Skin of body (tissue), 2 donors: Measurements from ENCODE around the gene KRTAP10-7. TPM values are rescaled to one million over a fixed set of nuclear protein-coding genes. Genes with fewer than 3 reads are reported as not detected.
"Not testable (repeated sequence)": the region's sequence is repeated elsewhere in the genome, so short reads cannot be mapped to it uniquely, and the experiment has no call there.

ENCODE experiments used
- DNase-seq: peaks from one replicate; lab custom pipeline; 2025; lab: John Stamatoyannopoulos, UW
- total RNA-seq: library from RNA; depleted of rRNA; stranded (reverse); fragments of >200 nt; gene quantifications from one replicate; pipeline ENCODE4 v1.2.3, GENCODE V29; 2014

KRTAP10-7 gene
- total RNA-seq, 1 donor from 2014 or later: 0.99 TPM

DNA sequence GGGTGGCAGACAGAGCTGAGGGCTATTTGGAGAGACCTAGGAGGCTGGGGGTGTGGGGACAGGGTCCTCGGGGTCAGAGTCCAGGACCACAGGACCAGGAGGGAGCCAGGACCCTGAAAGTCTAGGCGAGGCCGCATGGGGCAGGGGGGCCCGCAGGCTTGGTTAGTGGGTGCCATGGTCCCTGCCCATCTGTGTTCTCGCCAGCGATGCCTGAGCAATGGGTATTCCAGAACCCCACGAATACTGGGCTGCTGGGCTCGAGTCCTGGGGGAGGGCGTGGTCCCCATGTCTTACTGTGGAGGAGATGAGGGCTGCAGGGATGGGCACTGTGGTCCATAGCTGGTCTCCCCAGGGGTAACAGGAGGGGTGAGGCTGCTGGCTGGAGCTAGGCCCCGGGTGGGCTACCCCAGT lies 10.1 kb upstream of the KRTAP10-7 start:
- DNase-seq: no peak

DNA sequence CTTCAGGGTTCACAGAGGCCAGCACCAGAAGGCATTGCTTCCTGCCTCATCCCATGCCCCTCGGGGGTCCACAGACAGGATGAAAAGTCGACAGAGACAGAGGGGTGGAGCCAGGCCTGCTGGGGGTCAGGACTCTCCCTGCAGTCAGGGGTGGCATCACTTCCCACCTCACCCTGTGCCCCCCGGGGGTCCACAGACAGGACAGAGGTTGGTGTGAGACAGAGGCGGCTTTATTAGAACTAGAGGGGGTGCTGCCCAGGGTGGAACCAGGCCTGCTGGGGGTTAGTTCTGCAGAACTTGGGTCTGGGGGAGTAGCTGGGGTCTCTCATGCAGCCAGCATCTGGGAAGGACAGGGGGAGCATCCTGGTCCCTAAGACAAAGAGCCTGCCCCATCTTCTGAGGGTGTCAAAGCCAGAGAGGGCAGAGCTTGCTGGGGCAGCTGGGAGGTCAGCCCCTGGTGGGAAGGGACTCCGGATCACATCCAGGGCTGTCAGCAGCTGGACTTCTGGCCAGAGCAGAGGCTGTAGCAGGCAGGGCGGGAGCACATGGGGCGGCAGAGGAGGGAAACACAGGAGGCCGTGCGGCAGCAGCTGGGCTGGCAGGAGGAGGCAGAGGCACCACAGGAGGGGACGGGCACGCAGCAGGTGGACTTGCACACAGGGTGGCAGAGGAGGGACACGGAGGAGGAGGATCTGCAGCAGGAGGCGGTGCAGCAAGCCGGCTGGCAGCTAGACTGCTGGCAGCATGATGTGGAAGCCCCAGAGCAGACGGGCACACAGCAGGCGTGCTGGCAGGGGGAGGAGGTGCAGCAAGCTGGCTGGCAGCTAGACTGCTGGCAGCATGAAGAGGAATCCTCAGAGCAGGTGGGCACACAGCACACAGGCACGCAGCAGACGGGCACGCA lies 9.2 kb upstream of the KRTAP10-7 start:
- DNase-seq: not testable (repeated sequence)

GRCh38 chr21:44591801-44592130 lies 8.6 kb upstream of the KRTAP10-7 start:
- DNase-seq: not testable (repeated sequence)

DNA sequence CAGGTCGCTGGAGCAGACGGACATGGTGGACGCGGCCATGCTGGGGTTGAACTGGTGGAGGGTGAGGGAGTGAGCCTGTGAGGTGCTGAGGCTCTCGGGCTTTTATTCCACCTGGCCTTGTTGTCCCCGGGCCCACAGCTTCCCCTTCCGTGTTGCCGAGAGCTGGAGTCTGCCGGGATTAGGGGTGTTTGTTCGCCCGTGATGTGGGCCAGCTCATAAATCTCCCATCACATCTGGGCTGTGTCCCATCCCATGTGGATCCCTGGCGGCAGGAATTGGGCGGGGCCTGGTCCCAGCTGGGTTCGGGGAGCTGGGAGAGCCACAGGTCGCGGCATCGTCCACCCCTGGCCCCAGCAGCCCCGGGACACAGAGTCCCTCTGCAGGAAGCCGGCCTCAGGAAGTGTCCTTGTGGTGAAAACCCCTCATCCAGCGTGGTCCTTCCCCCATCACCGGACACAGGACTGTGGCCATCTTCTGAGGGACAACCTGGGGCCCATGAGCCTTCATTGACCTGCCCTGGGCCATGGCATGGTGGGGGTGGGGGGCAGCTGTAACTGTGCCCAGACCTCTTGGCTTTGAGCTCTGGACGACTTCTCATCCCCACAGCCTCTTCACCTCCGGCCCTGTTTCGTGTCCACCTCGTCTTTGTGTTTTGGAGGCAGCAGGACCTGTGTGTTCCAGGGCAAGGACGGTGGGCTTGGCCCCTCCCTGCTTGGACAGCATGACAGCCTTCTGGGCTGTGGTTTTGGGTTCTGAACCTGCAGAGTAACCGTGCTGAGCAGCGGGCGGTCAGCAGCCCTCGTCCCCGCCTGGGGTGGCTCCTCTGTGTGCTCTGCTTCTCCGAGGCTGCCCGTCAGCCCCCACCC lies 7.7 kb upstream of the KRTAP10-7 start, which contains the start of gene KRTAP10-6:
TSS of gene KRTAP10-6 (minus strand) at position 60 of the 866 bp plus-strand sequence. CDS start at position 39, 21 bp downstream.
- DNase-seq: no peak

DNA sequence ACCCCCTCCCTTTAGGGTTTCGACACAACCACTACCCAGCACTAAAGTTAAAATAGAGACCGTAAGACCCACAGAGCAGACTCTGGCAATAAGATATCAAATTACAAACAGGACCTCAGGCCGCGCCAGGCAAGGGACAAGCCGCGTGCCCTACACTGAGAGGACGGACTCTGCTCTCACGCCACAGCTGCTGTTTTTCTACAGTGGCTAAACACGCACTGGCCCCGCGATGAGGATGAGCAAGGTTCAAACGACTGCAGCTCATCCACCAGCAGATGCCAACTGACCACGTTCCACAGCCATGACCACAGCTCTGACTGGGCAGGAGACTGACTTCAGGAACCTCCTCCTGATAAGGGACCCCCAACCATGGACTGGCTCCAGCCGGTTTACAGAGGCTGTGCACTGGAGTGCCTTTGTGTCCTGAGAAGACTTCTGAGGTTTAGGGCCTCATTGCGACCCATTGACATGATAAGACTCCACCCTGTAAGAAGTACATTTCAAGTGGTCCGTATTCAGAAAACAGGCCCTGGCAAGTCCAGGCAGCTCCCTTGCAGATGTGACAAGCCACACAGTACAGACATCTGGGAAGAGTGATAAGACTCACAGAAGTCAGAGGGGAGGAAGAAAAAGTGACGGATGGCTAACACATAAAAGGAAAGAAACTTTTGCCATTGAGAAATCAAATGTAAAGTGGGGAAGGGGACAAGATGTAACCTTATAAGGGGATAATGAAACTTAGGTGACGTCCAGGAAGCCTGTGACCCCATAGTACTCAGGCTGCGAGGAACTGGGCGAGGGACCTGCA lies 6.6 kb upstream of the KRTAP10-7 start:
- no peak for DNase-seq

DNA sequence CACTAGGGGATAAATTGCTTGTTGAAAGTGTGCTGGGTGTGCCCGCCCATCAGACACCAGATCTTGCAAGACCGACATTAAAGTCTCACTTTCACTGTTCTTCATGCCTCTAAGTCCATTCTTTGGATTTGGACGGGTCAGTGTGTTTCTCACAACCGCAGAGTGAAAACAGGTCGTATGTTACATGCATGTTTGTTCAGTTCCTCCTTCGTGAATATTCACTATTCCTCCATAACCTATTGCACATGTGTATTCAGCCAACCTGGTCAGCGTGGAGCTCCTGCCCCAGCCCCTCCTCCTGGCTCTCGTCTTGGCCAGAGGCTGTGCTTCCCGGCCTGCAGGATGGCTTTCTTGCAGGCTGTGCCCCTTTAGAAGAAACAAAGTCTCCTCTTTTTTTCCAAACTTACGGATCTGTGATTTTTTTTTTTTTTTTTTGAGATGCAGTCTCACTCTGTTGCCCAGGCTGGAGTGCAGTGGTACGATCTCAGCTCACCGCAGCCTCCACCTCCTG lies 5.9 kb upstream of the KRTAP10-7 start:
- no peak for DNase-seq

- DNase-seq: no peak
Measured at GRCh38 chr21:44595524-44595923, 4.9 kb upstream of the KRTAP10-7 start.

DNA sequence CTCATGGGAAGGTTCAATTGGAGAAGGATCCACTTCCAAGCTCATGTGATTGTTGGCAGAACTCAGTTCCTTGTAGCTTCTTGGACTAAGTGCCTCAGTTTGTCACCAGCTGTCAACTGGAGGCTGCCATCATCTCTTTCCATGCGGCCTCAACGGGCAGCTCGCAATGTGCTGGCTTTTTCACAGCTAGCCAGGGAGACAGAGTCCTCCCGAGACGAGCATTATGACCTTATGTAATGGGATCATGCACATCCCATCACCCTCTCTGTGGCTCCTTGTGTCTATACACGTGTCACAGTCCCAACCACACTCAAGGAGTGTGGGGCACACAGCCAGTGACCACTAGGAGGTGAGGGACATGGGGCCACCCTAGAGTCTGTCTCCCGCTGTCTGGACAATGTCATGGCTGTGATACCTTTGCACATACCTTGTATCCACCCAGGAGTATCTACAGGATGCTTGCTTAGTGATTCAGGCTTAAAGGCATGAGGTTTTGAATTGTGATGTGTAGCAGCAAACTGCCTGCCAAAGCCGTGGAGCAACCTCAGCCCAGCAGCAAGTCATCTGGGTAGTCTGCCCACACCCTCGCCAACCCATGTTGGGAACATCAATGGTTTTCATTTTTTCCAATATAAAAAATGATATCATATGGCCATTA lies 4.2 kb upstream of the KRTAP10-7 start:
- DNase-seq: no peak

DNA sequence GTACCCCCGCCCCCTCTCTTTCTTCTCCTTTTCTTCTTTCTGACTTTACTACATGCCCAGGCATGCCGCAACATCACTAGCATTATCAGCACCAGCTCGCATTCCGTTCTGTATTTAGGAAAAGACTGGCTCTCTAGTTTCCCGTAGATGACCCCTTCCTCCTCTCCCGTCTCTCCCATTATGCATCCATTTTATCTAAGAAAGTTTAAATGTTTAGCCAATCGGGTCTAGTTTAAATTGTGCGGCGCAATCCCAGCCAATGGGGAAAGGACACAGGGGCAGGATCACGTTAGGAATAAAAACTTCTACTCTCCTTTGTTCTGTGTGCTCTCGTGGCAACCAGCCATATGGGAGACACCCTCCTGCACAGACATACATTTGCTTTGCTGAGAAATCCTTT lies 2.3 kb upstream of the KRTAP10-7 start:
- DNase-seq: no peak

GRCh38 chr21:44599264-44600029 lies 950 bp upstream of the KRTAP10-7 start:
- DNase-seq: no peak

GRCh38 chr21:44601091-44601490 lies 694 bp downstream of the KRTAP10-7 start:
- DNase-seq: not testable (repeated sequence)

- DNase-seq: no peak
Measured at GRCh38 chr21:44601596-44602462, 1.4 kb downstream of the KRTAP10-7 start.

- DNase-seq: no peak
Measured at GRCh38 chr21:44602463-44602850, 2.1 kb downstream of the KRTAP10-7 start.

DNA sequence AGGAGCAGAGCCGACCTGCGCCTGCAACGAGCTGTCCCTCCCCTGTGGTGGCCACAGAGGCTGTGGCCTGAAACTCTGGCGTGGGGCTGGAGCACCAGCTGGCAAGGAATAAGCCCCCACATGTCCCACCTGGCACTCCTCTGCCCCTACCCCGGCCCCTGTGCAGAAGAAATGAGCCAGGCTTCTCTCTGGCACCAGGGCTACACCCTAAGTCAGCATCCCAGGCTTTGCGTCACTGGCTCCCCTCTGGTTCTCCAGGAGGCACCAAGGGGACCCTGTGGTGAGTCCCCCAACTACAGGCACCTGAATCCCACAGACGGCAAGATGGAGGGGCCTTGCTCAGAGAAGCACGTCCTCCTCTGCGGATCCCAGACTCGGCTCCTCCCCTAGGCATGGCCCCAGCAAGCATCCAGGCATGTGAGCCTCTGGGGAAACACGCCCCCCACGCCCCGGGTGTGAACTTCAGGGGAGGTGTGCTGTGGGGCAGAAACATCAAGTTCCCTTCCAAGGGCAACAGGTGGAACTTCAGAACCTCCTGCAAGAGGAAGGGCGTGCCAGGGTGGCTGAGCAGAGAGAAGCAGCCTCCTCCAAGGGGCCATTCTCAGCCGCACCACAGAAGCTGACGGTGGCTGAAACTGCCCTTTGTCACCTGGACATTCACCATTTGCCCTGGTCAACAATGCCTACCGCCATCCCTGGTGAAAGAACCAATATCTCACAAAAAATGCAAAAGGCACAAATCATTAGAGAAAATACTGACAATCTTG lies 2.9 kb downstream of the KRTAP10-7 start:
- no peak for DNase-seq

GRCh38 chr21:44603911-44604310 lies 3.5 kb downstream of the KRTAP10-7 start:
- DNase-seq: no peak

DNA sequence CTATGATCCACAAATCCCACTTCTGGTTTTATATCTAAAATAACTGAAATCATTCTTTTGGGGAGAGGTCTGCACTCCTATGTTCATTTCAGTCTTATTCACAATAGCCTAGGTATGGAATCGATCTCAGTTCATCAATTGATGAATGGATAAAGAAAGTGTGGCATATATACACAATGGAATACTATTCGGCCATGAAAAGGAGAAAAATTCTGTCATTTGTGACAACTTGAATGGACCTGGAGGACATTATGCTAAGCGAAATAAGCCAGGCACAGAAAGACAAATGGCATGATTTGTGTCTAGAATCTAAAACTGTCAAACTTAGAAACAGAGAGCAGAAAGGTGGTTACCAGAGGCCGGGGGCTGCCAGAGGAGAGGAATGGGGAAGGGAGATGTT lies 6.1 kb downstream of the KRTAP10-7 start:
- DNase-seq: no peak

DNA sequence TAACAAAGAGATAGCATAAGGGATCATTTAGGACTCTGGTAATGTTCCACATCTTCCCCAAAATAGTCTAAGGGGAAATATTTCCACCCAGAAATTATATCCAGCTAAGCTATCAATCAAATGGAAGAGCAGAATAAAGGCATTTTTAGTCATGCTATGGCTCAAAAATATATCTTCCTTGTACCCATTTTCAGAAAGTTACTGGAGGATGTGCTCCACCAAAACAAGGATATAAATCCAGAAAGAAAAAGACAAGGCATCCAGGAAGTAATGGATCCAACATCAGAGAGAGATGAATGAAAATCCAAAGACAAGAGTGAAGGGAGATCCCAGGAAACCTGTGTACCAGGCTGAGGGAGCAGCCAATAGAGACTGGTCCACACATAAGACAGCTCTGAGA lies 8.8 kb downstream of the KRTAP10-7 start:
- DNase-seq: no peak
